Kidney epithelial cell (primary cell): Measurements from ENCODE around the gene CDK6. TPM values are rescaled to one million over a fixed set of nuclear protein-coding genes. Genes with fewer than 3 reads are reported as not detected.

ENCODE experiments used
- DNase-seq: peaks from one replicate; pipeline ENCODE4 v3.0.0-alpha.2; 2010; ENCODE audit warnings: low read depth
- H3K27me3 ChIP-seq: 2 replicates; pipeline ENCODE4 v1.6.0; 2011; ENCODE audit warnings: low read length; ENCODE audit not compliant: control insufficient read depth, insufficient read depth
- H3K36me3 ChIP-seq: 2 replicates; pipeline ENCODE4 v1.5.1; 2011; ENCODE audit warnings: low read length; ENCODE audit not compliant: control insufficient read depth, insufficient read depth
- H3K4me3 ChIP-seq: 2 replicates; pipeline ENCODE4 v1.5.1; 2011; ENCODE audit warnings: low read depth, mild to moderate bottlenecking, control low read depth, low read length
- total RNA-seq: library from RNA; depleted of rRNA; stranded (reverse); fragments of >200 nt; gene quantifications from 2 replicates; pipeline ENCODE4 v1.2.3, GENCODE V29; 2015
- TF ChIP-seq, protein P1 (sequence below): IDR thresholded peaks from 2 replicates; pipeline ENCODE4 v1.5.1; 2011; ENCODE audit warnings: mild to moderate bottlenecking, moderate library complexity, low read length, control low read depth, inconsistent platforms; ENCODE audit not compliant: insufficient read depth, poor library complexity, severe bottlenecking

The CDK6 gene
- total RNA-seq, 1 donor from 2014 or later = 91.0 TPM

DNA sequence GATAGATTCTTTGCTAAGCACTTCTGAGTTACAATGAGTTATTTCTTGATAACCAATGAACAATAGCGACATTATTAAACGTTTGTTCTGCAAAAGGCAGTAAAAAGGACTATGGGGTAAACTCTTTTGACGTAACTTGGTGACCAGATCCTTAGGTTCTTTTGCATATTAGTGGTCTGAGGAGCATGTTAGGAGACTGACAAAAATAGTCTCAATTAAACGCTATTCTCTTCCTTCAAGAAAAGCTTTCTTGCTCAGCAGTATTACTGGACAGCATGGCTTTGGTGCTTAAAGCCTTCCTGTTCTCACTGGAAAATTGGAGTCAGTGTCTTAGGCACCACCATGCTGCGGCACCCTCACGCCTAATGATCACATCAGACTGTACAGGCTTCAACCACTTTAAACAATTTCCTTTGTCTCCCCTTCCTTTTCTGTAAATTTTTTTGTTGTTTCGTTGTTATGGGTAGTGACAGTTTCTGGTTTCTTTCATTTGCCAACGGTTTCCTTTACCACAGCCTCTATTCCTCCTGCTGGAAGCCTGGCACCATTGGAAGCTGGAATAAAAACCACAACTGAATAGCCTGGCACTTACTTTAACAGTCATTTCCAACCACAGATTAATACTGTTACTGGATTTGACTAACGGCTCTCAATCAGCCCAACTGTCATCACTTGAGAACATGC, 197.0 kb downstream of the CDK6 start:
- TF ChIP-seq, protein P1, sequence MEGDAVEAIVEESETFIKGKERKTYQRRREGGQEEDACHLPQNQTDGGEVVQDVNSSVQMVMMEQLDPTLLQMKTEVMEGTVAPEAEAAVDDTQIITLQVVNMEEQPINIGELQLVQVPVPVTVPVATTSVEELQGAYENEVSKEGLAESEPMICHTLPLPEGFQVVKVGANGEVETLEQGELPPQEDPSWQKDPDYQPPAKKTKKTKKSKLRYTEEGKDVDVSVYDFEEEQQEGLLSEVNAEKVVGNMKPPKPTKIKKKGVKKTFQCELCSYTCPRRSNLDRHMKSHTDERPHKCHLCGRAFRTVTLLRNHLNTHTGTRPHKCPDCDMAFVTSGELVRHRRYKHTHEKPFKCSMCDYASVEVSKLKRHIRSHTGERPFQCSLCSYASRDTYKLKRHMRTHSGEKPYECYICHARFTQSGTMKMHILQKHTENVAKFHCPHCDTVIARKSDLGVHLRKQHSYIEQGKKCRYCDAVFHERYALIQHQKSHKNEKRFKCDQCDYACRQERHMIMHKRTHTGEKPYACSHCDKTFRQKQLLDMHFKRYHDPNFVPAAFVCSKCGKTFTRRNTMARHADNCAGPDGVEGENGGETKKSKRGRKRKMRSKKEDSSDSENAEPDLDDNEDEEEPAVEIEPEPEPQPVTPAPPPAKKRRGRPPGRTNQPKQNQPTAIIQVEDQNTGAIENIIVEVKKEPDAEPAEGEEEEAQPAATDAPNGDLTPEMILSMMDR = no peak
- no peak for DNase-seq
- peaks cover 1% of the 10 kb centered on the region for H3K36me3 ChIP-seq

DNA sequence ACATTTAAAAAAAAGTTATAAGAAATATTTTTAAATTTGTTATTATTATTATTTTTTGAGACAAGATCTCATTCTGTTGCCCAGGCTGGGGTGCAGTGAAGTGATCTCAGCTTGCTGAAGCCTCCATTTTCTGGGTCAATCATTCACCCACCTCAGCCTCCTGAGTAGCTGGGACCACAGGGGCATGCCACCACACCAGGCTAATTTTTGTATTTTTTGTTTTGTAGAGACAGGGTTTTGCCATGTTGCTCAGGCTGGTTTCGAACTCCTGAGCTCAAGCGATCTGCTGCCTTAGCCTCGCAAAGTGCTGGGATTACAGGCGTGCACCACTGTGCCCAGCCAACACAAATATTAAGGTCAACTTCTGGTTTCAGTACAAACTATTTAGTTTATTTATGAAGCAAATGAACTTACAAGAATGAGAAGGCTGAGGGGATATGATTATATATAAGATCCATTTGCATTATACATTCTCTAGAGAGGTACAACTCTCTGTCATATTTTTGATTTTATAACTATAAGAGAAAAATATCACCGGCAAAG, 200.3 kb downstream of the CDK6 start:
- Histone ChIP-seq H3K4me3 (no peak overlapping the region), H3K27me3 (no peaks in the 10 kb centered on the region), H3K36me3 (peaks cover 1% of the 10 kb centered on the region)
- TF ChIP-seq, protein P1 = no peak
- no peak for DNase-seq

More for the DNA sequence above, 197.0 kb downstream of the CDK6 start:
- Histone ChIP-seq H3K4me3 (no peak overlapping the region), H3K27me3 (no peaks in the 10 kb centered on the region)

DNA sequence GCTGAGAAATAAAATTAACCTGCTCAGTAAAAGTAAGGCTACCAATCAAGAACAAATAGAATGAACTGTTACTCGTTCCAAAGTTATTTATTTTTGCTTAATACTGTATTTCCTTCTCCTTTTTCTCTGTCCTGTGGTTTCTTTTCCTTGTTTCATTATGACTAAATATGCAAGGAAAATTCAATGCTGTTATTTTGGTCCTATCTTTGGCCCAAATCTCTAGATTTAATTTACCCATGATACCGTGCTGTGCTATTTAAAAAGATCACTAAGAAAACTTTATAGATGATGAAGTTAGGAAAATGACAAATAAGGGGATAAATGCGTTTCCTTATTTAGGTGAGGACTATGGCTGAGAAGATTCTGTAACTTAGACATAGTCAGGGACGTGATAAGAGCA, 200.8 kb downstream of the CDK6 start:
- no peaks in the 10 kb centered on the region for H3K27me3 ChIP-seq
- no peak overlapping the region for H3K4me3 ChIP-seq
- no peak for DNase-seq
- H3K36me3 ChIP-seq = peaks cover 1% of the 10 kb centered on the region
- TF ChIP-seq, protein P1 = no peak

DNA sequence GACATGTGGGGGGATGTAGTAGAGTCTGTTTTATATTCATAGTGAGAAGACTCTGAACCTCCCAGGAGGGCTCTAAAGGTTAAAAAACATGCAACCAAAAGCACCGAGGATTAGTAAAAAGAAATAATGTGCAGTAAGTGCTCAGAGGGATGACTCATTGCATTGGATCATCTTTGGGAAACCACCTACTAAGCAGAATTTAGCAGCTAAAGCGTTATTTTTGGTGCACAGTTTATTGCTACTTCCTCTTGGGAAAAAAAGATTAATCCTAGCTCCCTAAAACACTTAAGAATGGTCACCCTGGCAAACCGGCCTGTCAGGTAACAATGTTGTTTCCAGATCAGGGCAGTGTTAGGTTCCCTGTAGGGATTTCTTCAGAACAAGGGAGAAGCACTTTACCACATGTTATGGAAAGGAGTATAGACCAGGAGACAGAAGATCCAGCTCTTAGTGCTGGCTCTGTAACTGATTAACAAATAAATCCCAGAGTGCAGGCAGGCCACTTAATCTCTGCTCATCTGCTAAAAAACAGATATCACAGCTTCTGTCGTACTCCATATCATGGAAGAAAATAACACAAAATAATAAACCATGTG, 201.4 kb downstream of the CDK6 start:
- H3K27me3 ChIP-seq = no peaks in the 10 kb centered on the region
- TF ChIP-seq, protein P1 = no peak
- H3K36me3 ChIP-seq = peaks cover 1% of the 10 kb centered on the region
- no peak for DNase-seq
- H3K4me3 ChIP-seq = no peak overlapping the region

DNA sequence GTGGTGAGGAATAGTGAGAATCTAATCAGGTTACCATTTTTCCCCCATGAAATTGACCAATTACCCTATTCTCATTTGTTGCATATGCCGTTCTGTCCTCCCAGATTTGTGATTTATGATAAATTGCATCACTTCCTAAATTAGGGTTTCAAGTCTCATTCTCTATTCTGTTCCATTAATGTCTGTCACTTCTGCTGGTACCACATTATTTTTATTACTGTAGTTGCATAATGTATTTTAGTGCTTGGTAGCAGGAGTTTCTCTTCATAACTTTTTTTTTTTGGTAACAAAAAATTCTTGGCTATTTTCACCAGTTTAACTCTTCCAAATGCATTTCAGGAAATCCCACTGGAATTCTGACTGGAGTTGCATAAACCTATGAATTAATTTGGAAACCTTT, 202.2 kb downstream of the CDK6 start:
- DNase-seq = no peak
- TF ChIP-seq, protein P1 = no peak
- no peak overlapping the region for H3K4me3 ChIP-seq
- peaks cover 3% of the 10 kb centered on the region for H3K36me3 ChIP-seq
- no peaks in the 10 kb centered on the region for H3K27me3 ChIP-seq
